ENCODE data around the gene STK35. TPM values are rescaled to one million over a fixed set of nuclear protein-coding genes. Genes with fewer than 3 reads are reported as not detected.

The STK35 gene
- total RNA-seq (2014; rRNA removed; shearing (Covaris generic)), result 14.1 and 16.9 TPM in 2 replicates

DNA sequence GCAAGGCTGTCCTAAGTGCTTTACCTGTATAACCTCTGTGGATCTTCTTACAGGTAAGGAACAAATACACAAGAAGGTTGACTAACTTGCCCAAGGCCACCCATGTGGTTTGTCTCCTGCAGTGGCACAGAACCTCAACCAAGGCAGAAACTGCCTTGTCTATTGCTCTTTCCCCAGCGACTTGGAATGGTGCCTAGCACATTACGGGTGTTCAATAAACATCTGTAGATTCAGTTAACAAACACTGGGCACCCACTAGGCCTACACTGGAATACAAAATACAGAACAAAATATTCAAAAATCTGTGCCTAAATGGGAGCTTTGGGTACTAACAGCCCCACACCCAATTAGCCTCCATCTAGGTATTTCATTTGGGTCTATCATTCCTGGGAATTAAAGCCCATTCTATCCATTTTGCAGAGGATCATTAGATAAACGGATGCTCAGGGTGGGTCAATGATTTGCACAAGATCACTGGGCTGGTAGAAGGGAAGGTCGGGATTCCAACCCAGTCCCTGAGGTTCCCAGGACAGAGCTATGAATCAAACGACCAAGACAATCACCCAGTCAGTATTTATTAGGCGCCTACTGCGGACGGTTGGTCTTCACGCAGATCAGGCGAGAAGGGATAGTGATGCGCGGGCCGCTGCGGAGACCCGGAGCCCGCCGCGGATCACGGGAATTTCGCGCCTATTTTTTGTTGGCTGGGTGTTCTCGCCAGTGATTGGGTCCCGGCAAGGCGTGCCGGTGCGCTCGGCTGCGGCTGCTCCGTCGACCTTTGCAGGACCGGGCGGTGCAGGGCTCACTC is at the start of gene STK35:
Gene STK35 (plus strand): TSS at position 771 of the 808 bp plus-strand sequence. CDS start 55 bp downstream, outside the sequence.
- no peak for DNase-seq (ENCODE audit: low spot score)

- no peak for DNase-seq (ENCODE audit: low spot score)
These were observed 49.7 kb upstream of the STK35 start for GRCh38 chr20:2051946-2052345.

DNA sequence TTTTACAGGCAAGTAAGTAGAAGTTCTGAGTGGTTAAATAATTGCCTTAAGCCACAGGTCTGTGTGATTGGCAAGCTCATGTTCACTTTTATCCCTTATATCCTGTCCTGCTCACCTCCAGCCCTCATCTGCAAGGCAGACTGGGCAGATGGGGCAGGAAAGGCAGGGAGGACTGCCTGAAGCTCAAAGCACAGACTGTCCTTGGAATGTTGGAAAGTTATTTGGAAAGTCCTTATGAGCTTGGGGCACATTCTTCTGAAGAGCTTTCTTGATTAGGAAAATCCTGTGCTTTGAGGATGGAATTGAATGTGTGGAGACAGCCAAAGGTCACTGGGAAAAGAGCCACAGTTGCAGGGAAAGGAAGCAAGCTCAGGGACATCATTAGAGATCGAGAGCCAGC is 48.9 kb upstream of the STK35 start:
- DNase-seq (ENCODE audit: low spot score), result no peak

- no peak for DNase-seq (ENCODE audit: low spot score)
These were observed 48.0 kb upstream of the STK35 start for GRCh38 chr20:2053615-2054014.

DNA sequence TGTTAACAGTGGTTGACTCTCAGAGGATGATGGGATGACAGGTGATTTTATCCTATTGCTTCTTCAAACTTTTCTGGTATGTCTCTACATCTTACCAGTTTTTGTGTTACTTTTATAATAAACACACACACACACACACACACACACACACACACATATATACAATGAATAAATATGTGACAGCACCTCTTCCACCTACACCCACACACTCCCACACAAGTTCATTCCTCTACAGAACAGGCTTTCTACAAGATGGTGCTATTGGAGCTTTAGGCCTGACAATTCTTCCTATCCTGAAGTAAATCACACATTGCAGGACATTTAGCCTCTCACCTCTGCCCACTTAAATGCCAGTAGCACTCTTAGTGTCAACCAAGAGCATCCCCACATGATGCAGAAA is 46.7 kb upstream of the STK35 start:
- no peak for DNase-seq (ENCODE audit: low spot score)

DNA sequence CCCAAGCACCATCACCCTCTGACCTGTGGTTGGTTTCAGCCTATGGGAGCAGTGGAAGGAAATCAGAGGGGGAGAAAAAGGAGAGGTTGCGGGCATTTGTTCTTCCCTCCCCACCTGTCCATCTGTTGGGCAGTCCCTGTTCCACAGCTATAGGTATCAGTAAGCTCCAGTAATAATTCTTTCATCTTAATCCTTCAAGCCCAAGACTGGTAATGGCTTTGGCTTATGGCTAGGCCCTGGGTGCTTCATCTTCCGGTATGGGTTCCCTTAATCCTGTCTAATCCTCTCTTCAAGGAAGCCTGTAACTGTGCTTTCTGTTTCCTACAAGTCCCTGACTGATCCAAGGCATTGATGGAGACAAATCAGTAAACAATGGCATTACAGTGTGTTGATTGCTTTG is 42.2 kb upstream of the STK35 start:
- DNase-seq (ENCODE audit: low spot score), result no peak

DNA sequence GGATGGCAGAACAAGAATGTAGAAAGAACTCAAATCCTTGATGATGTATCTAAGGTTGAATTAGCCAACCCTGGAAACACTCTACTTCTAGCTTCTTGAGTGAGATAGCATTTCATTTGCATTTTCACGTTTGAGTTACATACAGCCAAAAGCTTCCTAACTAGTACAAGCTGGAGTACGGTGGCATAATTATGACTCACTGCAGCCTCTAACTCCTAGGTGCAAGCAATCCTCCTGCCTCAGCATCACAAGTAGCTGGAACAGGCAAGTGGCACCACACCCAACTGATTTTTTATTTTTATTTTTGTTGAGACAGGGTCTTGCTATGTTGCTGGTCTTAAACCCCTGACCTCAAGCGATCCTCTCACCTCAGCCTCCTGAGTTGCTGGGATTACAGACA is 36.5 kb upstream of the STK35 start:
- DNase-seq (ENCODE audit: low spot score), result peak; percentile 10

- no peak for DNase-seq (ENCODE audit: low spot score)
These were observed 35.0 kb upstream of the STK35 start for GRCh38 chr20:2066461-2067122.

DNA sequence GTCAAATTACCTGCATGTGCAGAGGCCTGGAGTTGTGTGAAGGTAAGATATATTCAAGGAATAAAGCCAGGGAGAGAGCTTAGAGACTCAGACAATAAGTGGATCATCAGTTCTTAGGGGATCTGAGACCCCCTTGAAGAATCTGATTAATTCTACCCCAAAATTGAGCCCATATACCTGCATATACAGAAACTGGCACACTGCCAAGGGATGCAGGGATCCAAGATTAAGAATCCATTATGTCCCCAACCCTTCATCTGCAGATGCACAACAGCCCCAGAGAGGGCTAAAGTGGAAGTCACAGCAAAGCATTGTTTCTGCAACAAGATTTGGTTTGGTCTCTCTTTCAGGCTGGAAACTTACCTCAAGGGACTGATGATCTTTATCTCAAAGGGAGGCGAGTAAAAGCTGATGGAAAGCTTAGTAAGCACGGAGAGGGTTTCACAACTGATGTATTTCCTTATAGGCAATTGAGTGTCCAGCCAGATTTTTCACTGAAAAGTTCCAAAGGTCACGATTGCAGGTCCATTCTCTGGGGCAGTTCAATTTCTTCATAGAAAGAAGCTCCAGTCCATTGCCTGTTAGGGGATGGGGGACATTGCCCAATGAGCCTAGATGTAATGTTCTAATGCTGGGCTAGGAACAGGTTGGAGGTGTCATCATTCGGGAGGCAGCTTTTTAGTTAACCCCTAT is 20.9 kb upstream of the STK35 start:
- DNase-seq (ENCODE audit: low spot score), result no peak

GRCh38 chr20:2084703-2085102 is 16.9 kb upstream of the STK35 start:
- DNase-seq (ENCODE audit: low spot score), result no peak

DNA sequence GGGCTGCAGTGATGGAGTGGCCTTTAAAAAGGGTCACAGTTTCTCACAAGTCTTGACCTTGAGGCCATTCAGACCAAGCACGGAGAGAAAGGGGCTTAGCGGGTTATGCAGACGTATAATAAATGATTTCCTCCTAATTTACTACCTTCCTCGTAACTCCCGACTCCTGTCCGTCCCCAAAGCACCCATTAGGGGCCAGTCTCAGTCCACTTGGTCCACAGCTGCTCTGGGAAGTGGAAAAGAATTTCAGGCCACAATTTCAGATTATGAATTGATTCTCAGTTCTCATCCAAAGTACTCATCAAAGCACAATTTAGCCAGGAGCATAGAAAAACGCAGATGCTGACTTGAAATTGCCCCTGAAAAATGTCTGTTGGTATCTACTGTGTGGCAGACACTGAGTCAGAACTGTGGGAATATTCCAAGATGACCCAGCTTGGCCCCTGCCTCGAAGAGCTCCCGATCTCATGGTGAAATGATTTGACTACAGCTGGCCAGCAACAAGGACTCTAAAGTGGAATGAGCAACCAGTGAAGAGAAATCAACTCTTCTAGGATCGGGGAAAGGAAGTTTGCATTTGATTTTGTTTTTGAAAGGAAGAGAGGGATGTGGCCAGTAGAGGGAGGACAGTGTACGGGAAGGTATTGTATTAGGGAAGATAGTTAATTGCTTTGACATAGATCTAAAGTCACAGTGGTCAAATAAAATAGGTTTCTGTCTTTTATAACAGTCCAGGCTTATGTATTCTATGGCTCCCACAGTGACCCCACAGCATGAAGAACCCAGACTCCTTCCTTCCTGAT is 15.2 kb upstream of the STK35 start:
- DNase-seq (ENCODE audit: low spot score), result no peak

DNA sequence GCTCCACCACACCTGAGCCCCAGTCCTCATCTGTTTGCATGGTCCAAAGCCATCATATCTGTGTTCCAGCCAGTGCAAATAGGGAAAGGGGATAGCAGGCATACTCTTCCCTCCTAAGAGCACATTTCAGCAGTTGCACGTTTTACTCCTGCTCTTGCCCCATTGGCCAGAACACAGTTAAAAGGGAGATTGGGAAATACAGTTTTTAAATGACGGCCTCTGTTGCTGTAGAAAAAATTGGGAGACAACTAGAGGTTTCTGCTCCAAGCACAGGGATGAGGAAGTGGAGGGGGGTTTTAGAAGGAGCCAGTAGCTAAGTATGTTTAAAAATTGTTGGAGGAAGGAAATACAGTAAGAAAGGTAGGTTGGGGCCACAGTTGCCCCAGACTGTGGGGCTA is 14.6 kb upstream of the STK35 start:
- no peak for DNase-seq (ENCODE audit: low spot score)

DNA sequence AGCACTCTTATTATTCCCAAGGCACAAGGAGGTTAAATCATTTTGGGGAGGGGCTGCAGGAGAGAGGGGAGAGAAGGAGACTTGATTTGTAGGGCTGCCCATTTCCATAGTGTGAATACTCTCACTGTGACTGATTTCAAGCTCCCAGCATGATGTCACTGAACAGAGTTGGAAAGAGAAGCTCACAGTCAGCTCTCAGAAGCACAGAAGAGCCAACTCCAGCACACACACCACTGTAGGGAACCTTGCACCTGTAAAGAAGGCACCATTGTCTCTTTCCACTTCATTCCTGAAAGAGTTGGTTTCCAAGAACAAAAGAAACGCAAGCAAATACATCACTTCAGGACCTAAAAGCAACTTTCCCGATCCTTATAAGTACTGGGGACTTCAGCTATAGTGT is 12.7 kb upstream of the STK35 start:
- DNase-seq (ENCODE audit: low spot score), result no peak

DNA sequence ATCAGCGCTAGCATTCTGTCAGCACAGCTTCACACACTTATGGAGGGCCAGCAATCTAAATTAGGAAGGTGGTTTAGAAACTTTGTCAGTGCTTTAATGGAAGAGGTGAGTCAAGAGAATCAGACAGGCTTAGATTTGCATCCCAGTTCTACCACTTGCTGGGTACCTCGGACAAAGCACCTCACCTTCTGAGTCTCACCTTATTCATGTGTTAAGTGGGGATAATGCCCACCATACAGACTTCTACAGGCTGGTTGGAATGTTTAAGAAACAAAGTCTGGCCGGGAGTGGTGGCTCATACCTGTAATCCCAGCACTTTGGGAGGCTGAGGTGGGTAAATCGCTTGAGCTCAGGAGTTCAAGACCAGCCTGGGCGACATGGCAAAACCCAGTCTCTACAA is 12.2 kb upstream of the STK35 start:
- no peak for DNase-seq (ENCODE audit: low spot score)

- peak; percentile 26 for DNase-seq (ENCODE audit: low spot score)
These were observed 8.4 kb upstream of the STK35 start for GRCh38 chr20:2093159-2093781.

GRCh38 chr20:2093883-2094282 is 7.7 kb upstream of the STK35 start:
- no peak for DNase-seq (ENCODE audit: low spot score)

GRCh38 chr20:2101865-2102584 is 398 bp downstream of the STK35 start:
- DNase-seq (ENCODE audit: low spot score), result peak; percentile 85

- DNase-seq (ENCODE audit: low spot score), result peak; percentile 83
These were observed 1.2 kb downstream of the STK35 start for GRCh38 chr20:2102585-2103460.

- no peak for DNase-seq (ENCODE audit: low spot score)
These were observed 2.0 kb downstream of the STK35 start for GRCh38 chr20:2103461-2104153.
